GM10847 (cell line): Measurements from ENCODE around the gene GCN1.

Source experiments
- POLR2A ChIP-seq: IDR thresholded peaks from 2 replicates; pipeline ENCODE4 v1.6.1; 2011; ENCODE audit not compliant: insufficient read length; ENCODE audit errors: extremely low read depth

GCN1 gene

DNA sequence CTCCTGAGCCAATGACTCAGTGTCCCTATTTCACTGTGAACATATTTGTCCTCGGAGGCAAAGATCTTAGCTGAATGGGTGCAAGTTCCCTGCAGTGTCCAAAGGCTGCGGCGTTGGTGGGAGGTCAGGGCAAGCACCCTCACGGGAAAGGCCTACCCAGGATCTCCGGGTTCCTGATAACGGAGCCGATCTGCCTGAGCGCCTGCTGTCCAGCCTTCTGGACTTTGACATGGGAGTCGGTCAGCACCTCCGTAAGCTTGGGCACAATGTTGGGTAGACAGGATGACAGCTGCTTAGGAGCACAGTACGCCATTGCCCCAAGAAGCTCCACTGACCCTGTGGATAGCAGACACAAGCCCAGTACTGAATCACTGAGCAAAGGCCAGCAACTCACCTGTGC, 46.5 kb downstream of the GCN1 start:
- TF ChIP-seq POLR2A = no peak

DNA sequence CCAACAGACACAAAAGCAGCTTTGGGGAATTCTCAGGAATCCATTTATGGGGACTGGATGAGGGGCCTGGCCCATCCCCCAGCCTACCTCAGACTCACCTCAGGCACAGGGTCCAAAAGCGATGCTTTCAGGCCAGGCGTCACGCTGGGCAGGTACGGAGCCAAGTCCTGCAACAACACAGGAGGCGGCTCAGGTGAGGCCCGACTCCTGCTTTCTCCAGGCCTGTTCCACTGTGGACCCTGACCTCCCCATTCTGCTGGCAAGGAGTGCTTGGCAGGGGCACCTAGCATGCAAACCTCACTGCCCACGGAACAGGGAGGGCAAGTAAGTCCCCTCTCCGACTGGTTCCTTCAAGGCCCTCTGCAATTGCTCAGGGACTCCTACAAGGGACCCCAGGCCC, 49.4 kb downstream of the GCN1 start:
- no peak for TF ChIP-seq POLR2A

DNA sequence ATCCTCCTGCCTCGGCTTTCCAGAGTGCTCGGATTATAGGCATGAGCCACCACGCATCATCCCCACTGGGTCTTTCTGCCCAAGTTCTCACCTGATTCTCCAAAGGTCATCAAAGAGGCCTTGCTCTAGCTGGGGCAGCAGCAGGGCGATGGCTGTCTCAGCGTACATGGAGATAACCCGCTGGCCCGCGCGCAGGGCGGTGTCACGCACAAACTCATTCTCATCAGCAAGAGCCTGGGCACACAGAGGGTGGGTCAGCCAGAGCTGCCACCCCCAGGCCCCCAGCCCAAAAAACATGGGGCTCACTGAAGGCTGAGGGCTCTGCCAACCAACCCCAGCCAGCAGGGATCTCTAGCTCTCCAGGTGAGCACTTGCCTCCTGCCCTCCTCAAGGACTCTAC, 50.3 kb downstream of the GCN1 start:
- TF ChIP-seq POLR2A = no peak

DNA sequence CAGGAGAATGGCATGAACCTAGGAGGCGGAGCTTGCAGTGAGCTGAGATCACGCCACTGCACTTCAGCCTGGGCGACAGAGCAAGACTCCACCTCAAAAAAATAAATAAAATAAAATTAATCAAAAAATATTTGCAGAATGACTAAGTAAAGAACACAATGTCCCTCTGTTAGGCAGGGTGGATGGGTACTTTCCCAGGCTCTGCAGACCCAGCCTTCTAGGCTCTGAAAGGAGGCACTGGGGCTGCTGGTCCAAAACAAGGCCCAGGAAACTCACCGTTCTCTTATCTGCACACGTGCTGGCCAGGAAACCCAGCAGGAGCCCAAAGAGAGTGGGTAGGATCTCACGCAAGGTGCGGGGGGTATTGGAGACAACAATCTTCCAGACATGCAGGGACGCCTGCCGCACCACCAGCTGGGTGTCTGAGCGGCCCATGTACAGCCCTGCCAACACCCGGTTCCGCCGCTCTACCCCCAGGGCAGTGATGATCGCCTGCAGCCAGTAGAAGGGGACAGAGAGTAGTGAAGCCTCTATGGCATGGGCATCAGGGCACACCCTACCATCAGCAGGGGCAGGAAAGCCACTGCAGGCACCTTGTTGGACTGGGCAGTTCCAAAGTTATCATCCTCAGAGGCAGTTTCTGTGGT, 52.2 kb downstream of the GCN1 start:
- TF ChIP-seq POLR2A = no peak

DNA sequence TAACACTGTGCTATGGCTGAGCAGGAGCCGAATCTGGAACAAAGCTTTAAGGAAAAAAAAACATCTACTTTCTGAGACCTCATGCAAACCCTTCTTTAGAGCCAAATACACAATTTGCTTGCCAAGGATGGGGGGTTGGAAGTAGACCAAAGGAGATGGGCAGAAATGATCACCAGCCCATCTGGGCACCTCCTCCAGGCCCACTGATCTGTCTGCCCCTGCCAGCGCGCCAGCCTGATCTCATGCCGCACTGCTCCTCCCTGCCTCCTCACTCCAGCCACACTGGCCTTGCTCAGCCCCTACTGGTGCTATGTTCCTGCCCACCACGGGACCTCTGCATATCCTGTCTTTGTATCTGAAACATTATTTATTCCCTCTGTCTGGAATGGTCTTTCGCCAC, 53.2 kb downstream of the GCN1 start:
- TF ChIP-seq POLR2A = no peak

DNA sequence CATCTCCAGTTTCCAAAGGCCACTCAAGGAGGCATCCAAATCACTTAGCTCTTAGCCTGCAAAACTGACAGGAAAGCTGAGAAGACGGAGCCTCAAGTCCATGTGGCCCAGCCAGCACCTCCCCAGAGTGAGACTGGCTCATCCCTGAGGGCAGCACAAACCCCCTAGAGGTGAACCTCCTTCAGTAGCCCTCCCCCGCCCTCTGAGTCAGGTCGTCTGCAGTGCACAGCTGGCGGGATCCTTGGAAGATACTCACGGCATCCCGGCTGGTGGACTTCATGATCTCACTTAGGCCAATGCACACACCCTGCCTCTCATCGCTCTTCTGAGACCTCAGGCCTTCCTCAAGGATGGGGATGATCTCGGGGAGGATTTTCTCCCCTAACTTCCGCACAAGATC, 53.9 kb downstream of the GCN1 start:
- TF ChIP-seq POLR2A = no peak

DNA sequence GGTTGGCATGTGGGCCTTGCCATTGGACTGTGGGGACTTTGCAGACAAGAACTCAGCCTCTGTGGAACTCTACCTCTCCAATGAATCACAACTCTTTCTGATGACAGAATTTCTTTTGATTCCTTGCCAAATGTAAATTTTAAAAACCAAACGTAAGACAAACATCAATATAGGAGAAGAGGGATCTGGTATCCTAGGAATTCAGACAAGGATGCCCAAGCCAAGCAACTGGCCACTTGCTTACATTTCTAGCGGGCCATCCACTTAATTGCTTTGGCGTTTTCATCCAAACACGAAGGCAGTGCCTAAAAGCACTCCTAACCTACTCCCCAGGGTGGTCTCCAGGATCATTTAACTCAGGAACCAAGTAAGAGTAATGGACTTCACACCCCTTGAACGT, 54.6 kb downstream of the GCN1 start:
- no peak for TF ChIP-seq POLR2A

DNA sequence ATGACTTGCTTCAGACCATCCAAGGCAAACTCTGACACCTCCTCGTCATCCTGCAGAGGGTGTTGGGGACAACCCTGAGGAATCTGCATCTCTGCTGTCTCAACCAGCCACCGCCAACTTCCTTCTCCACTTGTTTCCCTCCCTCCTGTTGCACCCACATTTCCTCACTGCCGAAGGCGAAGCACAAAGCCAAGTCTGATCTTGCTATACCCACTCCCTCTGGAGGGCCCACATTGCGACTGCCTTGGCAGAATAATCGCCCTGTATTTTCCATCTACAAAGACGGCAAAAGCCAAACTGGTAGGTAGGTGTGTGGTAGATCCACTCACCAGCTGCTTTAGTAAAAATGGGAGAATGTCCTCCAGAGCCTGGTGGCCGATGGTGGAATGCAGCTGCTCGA, 56.1 kb downstream of the GCN1 start:
- TF ChIP-seq POLR2A = no peak

DNA sequence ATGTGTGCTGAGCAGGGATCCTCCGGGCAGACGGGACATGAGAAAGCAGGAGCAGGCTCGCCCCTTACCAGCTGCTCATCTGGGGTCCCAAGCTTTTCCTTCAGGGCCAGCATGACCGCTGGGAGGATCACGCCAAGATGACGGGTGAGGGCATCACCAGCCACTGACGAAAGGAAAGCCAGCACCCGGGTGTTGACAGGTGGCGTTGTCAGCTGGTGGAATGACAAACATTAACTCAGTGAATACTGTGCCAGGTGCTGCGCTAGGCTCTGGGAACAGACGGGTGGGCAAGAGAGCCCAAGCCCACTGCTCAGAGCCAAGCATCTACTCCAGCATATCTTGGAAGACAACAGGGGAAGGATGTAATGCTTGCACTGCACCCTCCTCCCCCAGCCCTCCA, 56.7 kb downstream of the GCN1 start:
- TF ChIP-seq POLR2A = no peak

DNA sequence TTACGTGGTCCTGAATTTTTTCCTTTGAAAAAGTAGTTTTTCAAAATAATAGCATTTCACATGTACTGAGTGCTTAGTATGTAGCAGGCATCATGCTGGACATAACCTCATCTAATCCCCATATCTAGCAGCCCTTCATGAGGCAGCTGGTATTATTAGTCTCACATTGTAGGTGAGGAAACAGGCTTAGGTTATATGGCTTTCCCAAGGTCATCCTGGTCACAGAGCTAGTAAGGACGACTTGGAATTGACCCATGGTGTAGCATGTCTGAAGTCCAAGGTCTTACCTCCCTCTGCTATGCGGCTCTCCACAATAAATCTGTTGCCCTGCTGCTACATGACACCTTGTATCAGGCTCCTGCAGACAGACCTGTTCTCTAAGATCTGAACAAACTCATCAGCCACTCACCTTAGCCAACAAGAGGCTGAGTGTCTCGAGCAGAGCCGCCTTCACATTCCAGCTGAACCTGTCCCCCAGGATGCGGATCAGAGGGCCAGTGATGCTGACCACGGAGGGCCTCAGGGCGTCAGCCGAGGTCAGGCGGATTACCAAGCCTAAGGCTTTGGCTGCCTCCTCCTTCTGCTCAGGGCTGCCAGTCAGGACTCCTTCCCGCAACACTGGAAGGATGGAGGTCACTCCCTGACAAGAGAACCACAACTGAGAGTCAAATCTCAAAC, 58.3 kb downstream of the GCN1 start:
- no peak for TF ChIP-seq POLR2A

DNA sequence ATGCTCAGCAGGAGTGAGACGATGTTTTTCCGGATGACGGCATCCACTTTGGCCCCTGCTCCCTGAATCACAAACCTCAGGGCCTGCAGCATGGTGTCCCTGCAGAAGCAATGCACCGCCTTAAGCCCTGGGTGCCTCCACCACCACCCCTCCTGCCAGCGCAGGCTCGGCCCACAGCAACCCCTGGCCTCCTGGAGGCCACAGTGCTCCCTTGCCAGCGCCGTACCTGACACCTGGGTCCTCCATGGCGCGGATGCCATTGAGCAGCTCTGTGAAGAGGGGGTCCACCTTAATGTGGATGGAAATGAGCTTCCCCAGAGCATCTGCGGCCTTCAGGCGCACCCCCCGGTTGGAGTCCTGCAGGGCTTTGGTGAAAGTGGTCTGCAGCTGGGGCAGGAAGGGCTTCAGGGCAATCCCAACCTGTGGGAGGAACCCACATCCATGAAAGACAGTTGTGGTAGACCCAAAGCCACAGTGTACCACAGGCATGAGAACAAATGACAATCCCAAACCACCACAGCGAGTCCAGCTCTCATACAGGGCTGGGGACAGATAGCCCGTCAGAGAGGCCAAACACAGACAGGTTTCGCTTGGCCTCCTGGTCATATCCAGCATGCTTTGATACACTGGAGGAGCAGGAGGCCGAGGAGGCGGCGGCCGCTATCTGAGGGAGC, 60.1 kb downstream of the GCN1 start:
- TF ChIP-seq POLR2A = no peak

DNA sequence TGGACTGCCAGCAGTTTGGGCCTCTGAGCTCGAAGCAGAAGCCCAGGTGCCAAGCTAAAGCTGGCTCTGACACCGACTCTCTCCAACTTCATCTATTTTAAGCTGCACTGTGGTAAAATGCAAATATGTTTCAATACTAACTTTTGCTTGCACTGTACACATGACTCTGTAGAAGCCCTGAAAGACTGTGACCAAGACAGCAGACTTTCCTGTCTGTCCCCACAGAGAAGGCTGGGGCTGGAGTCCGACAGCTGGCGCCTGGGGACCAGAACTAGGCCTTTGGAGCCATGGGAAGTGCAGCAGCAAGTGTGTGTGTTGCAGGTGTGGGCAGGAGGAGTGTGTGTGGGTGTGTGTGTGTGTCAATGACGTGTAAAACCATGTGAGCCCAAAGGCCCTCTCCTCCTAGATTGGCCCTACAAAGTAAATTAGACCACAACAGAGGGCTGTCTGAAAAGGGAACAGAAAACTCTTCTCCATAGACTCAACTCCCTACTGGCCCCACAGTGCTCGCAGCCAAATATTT, 61.6 kb downstream of the GCN1 start:
- no peak for TF ChIP-seq POLR2A

DNA sequence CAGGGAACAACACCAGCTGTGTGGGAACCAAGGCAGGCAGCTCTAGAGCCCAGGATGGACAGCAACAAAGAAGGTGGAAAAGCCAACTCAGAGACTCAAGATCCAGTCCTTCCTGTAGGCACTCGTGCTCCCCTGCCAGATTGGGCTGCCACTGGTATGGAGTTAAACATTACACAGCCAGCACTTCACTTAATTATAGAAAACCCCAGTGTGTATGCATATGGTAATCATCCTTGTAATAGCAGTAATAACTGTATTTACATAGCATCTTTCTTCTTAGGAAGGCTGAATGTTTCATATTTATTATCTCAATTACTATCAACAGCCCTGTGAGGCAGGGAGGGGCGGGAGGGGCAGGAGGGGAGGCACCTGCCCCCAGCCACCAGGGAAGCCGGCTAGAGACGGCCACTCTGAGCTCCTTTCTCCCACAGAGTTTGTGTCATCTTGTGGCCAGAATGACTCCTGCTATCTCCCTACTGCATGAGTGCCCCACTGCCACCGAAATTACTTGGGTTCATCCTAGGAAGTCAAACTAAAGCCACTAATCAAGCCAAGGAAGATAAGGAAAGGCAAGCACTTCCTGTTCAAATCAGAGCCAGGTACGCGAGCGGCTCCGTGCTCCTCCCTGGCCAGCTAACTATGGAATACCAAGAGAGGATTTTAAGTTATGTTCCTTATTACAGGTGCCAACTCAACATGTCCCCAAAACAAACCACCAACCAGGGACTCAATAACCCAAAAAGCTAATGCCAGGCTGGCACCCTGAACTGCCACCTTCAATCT, 62.3 kb downstream of the GCN1 start:
- no peak for TF ChIP-seq POLR2A

DNA sequence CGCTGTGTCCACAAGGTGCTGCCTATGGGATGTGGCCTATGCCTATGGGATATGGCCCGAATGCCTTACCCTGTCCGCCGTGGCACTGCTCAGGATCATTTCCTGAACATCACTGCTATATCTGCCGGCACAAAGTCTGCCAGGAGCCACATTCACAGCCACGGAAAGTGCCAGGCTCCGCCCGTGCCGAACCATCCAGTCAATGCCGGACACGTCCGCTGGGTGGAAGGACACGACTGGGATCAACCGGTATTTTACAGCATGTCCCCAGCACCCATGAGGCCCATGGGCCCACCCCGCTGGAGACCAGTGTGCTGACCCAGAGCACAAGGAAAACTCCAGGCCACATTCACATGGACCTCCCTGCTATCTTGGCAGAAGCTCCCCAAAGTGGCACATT, 63.4 kb downstream of the GCN1 start:
- TF ChIP-seq POLR2A = no peak

DNA sequence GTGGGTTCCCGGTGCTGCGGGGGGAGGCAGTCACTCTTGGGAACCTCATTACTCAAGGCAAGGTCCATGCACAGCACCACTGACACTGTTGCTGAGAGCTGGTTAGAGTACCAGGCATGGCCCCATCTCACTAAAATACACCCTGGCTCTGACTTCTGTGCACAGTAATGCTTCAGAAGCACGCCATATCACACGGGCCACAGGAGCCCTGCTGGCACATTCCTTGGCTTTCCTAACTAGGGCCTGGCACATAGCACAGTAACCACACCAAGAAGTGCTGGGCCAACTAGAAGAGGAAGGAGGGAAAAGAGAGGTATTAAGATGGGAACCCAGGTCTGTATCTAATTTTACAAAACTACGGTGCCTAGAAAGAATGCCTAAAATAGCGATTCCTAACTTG, 64.5 kb downstream of the GCN1 start:
- no peak for TF ChIP-seq POLR2A

DNA sequence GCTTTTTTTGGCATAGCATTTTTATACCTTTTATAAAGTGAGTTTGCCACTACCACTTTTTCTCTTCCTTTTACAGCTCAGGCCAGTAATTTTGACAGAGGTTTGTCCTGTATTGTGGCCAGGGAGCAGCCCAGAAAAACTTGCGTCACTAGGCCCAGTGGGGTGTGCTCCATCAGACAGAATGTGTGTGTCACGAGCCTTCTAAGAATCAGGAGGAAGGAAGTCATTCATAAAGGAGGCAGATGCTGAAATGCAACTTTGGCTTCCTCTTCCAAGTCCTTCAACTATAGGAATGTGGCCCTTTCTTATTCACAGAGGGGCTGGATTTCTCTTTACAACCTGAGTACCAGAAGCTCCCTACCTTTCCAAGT, 67.9 kb downstream of the GCN1 start:
- TF ChIP-seq POLR2A = no peak
